ENCODE results near the gene NLRC5.

Gene NLRC5

GRCh38 chr16:56988948-56989945 is at the start of gene NLRC5:
Gene NLRC5, plus strand, starts transcription at chr16:56989557. Its CDS starts 31,156 bp downstream, at chr16:57020713.
- H3K27me3 ChIP-seq (ENCODE audit: insufficient read depth, low read length) = peaks cover 12% of the 10 kb centered on the region; the same call in 1 of the 2 replicates
- H3K27ac ChIP-seq (ENCODE audit: low read depth, low read length, poor library complexity, severe bottlenecking) = no peak within 1 kb of the TSS
- no peaks in the 10 kb centered on the region for H3K79me2 ChIP-seq (ENCODE audit: insufficient read depth, low read length)
- H3K9me3 ChIP-seq (ENCODE audit: low read length) = no peaks in the 10 kb centered on the region
- H3K36me3 ChIP-seq (ENCODE audit: insufficient read depth, low read length) = no peaks in the 10 kb centered on the region
- H3K4me3 ChIP-seq (ENCODE audit: low read depth, low read length, poor library complexity, severe bottlenecking) = peak within 1 kb of the TSS; percentile 64
- no peaks in the 10 kb centered on the region for H3F3A ChIP-seq (ENCODE audit: insufficient read depth, low read length)
- TF ChIP-seq CTCF (IDR thresholded peaks at IDR 0.05; ENCODE audit: low read length) = no peak
- peak within 1 kb of the TSS; percentile 75 for H3K4me2 ChIP-seq (ENCODE audit: low read length)
- H3K4me1 ChIP-seq (ENCODE audit: insufficient read depth, low read length, severe bottlenecking) = peaks cover 15% of the 10 kb centered on the region
- H3K9me2 ChIP-seq (ENCODE audit: low read depth, low read length) = no peaks in the 10 kb centered on the region
- peak within 1 kb of the TSS; percentile 58 for H3K9ac ChIP-seq (ENCODE audit: low read length)
- no peaks in the 10 kb centered on the region for H4K20me1 ChIP-seq (ENCODE audit: insufficient read depth, low read length)
- no peak within 1 kb of the TSS for H2AFZ ChIP-seq (ENCODE audit: low read length)

GRCh38 chr16:56939801-56940200 is 49.6 kb upstream of the NLRC5 start:
- Histone ChIP-seq H2AFZ (ENCODE audit: low read length) (no peak overlapping the region), H3K27me3 (ENCODE audit: insufficient read depth, low read length) (no peaks in the 10 kb centered on the region), H3K79me2 (ENCODE audit: insufficient read depth, low read length) (peaks cover 11% of the 10 kb centered on the region), H3K4me3 (ENCODE audit: low read depth, low read length, poor library complexity, severe bottlenecking) (no peak overlapping the region), H3K36me3 (ENCODE audit: insufficient read depth, low read length) (peaks cover 98% of the 10 kb centered on the region), H3K27ac (ENCODE audit: low read depth, low read length, poor library complexity, severe bottlenecking) (peak overlapping the region; percentile 76), H3K9me2 (ENCODE audit: low read depth, low read length) (no peaks in the 10 kb centered on the region), H3K9ac (ENCODE audit: low read length) (no peak overlapping the region), H4K20me1 (ENCODE audit: insufficient read depth, low read length) (no peaks in the 10 kb centered on the region), H3K4me2 (ENCODE audit: low read length) (no peak overlapping the region), H3K4me1 (ENCODE audit: insufficient read depth, low read length, severe bottlenecking) (peaks cover 64% of the 10 kb centered on the region), H3K9me3 (ENCODE audit: low read length) (no peaks in the 10 kb centered on the region), H3F3A (ENCODE audit: insufficient read depth, low read length) (no peaks in the 10 kb centered on the region)
- TF ChIP-seq EZH2 (IDR thresholded peaks at IDR 0.05; ENCODE audit: borderline replicate concordance, low read length) (no peak), CTCF (IDR thresholded peaks at IDR 0.05; ENCODE audit: low read length) (no peak)

GRCh38 chr16:56941092-56941491 is 48.3 kb upstream of the NLRC5 start:
- no peak overlapping the region for H2AFZ ChIP-seq (ENCODE audit: low read length)
- H3K27me3 ChIP-seq (ENCODE audit: insufficient read depth, low read length) = no peaks in the 10 kb centered on the region
- no peak overlapping the region for H3K4me2 ChIP-seq (ENCODE audit: low read length)
- peaks cover 51% of the 10 kb centered on the region for H3K4me1 ChIP-seq (ENCODE audit: insufficient read depth, low read length, severe bottlenecking)
- TF ChIP-seq EZH2 (IDR thresholded peaks at IDR 0.05; ENCODE audit: borderline replicate concordance, low read length) (no peak), CTCF (IDR thresholded peaks at IDR 0.05; ENCODE audit: low read length) (no peak)
- peaks cover 92% of the 10 kb centered on the region for H3K36me3 ChIP-seq (ENCODE audit: insufficient read depth, low read length)
- H3K4me3 ChIP-seq (ENCODE audit: low read depth, low read length, poor library complexity, severe bottlenecking) = no peak overlapping the region
- H3K9me2 ChIP-seq (ENCODE audit: low read depth, low read length) = no peaks in the 10 kb centered on the region
- H3F3A ChIP-seq (ENCODE audit: insufficient read depth, low read length) = no peaks in the 10 kb centered on the region
- no peaks in the 10 kb centered on the region for H3K9me3 ChIP-seq (ENCODE audit: low read length)
- no peak overlapping the region for H3K9ac ChIP-seq (ENCODE audit: low read length)
- H3K27ac ChIP-seq (ENCODE audit: low read depth, low read length, poor library complexity, severe bottlenecking) = peak overlapping the region; percentile 76
- H4K20me1 ChIP-seq (ENCODE audit: insufficient read depth, low read length) = no peaks in the 10 kb centered on the region
- H3K79me2 ChIP-seq (ENCODE audit: insufficient read depth, low read length) = no peaks in the 10 kb centered on the region

All from OCI-LY1 (cell line).